Mesenchymal stem cell (in vitro differentiated cells and primary cell): ENCODE results near the gene SLC9A3.

Source experiments
- DNase-seq: peaks from one replicate; pipeline ENCODE4 v3.0.0-alpha.2; 2013
- H2AFZ ChIP-seq: one replicate; pipeline ENCODE4 v1.6.1; 2013; ENCODE audit warnings: low read depth, mild to moderate bottlenecking, control low read depth, inconsistent platforms, low read length, moderate library complexity
- H2AK5ac ChIP-seq: 2 replicates; pipeline ENCODE4 v1.6.1; 2013; ENCODE audit warnings: low read length, moderate library complexity, mild to moderate bottlenecking, inconsistent platforms; ENCODE audit not compliant: severe bottlenecking
- H2BK120ac ChIP-seq: one replicate; pipeline ENCODE4 v1.6.1; 2013; ENCODE audit warnings: low read depth, mild to moderate bottlenecking, inconsistent platforms, low read length, moderate library complexity
- H2BK12ac ChIP-seq, 2 experiments: one replicate each; pipeline ENCODE4 v1.6.1; 2013; ENCODE audit warnings: inconsistent platforms in 2 of 2, low read length in 2 of 2, mild to moderate bottlenecking in 2 of 2, moderate library complexity in 2 of 2, control low read depth in 1 of 2
- H2BK15ac ChIP-seq: one replicate; pipeline ENCODE4 v1.6.1; 2013; ENCODE audit warnings: mild to moderate bottlenecking, low read depth, inconsistent platforms; ENCODE audit not compliant: poor library complexity, severe bottlenecking
- H2BK5ac ChIP-seq: 2 replicates; pipeline ENCODE4 v1.6.1; 2013; ENCODE audit warnings: low read depth, mild to moderate bottlenecking, low read length, control low read depth, inconsistent platforms; ENCODE audit not compliant: poor library complexity, severe bottlenecking
- H3K14ac ChIP-seq, 2 experiments: one replicate each; pipeline ENCODE4 v1.6.1; 2013; ENCODE audit warnings: inconsistent platforms in 2 of 2, low read length in 2 of 2, control low read depth in 1 of 2, mild to moderate bottlenecking in 1 of 2, moderate library complexity in 1 of 2
- H3K18ac ChIP-seq, 2 experiments: one replicate each; pipeline ENCODE4 v1.6.1; 2013; ENCODE audit warnings: inconsistent platforms in 2 of 2, low read length in 2 of 2, control low read depth in 1 of 2, low read depth in 1 of 2, mild to moderate bottlenecking in 1 of 2
- H3K23ac ChIP-seq, 2 experiments: one replicate each; pipeline ENCODE4 v1.6.1; 2013; ENCODE audit warnings: inconsistent platforms in 2 of 2, low read length in 2 of 2, mild to moderate bottlenecking in 2 of 2, moderate library complexity in 2 of 2, control low read depth in 1 of 2
- H3K27ac ChIP-seq: 2 replicates; pipeline ENCODE4 v1.5.1; 2013; ENCODE audit warnings: mild to moderate bottlenecking, moderate library complexity, low read length, control low read depth, inconsistent platforms; ENCODE audit not compliant: poor library complexity, severe bottlenecking
- H3K27me3 ChIP-seq, 2 experiments: 2 replicates each; pipeline versions ENCODE4 v1.6.1 to v1.7.0; 2013; ENCODE audit warnings: low read length in 2 of 2, mild to moderate bottlenecking in 2 of 2, moderate library complexity in 2 of 2, control low read depth in 1 of 2, inconsistent platforms in 1 of 2; ENCODE audit not compliant: control insufficient read depth in 1 of 2, insufficient read depth in 1 of 2
- H3K36me3 ChIP-seq, 2 experiments: 2 replicates each; pipeline versions ENCODE4 v1.6.1 to v1.7.0; 2013; ENCODE audit warnings: low read length in 2 of 2, control low read depth in 1 of 2, inconsistent platforms in 1 of 2, low read depth in 1 of 2, mild to moderate bottlenecking in 1 of 2; ENCODE audit not compliant: insufficient read depth in 2 of 2, control insufficient read depth in 1 of 2
- H3K4ac ChIP-seq, 2 experiments: one replicate each; pipeline ENCODE4 v1.6.1; 2013; ENCODE audit warnings: inconsistent platforms in 2 of 2, low read length in 2 of 2, mild to moderate bottlenecking in 2 of 2, moderate library complexity in 2 of 2, control low read depth in 1 of 2, low read depth in 1 of 2
- H3K4me1 ChIP-seq: 2 replicates; pipeline ENCODE4 v1.6.1; 2013; ENCODE audit warnings: low read depth, low read length, control low read depth; ENCODE audit not compliant: control insufficient read depth, insufficient read depth
- H3K4me2 ChIP-seq: 2 replicates; pipeline ENCODE4 v1.6.1; 2013; ENCODE audit warnings: low read length, mild to moderate bottlenecking, inconsistent platforms; ENCODE audit not compliant: poor library complexity, severe bottlenecking
- H3K4me3 ChIP-seq, 2 experiments: 2 replicates each; pipeline versions ENCODE4 v1.5.1 to v1.7.0; 2013; ENCODE audit warnings: low read length in 2 of 2, mild to moderate bottlenecking in 2 of 2, control low read depth in 1 of 2, low read depth in 1 of 2; ENCODE audit not compliant: insufficient read depth in 1 of 2
- H3K79me1 ChIP-seq: replicated peaks from 2 replicates; pipeline ENCODE4 v1.6.1; 2013; ENCODE audit warnings: mild to moderate bottlenecking, control low read depth, low read length, inconsistent platforms; ENCODE audit not compliant: poor library complexity, severe bottlenecking
- H3K9ac ChIP-seq: 2 replicates; pipeline ENCODE4 v1.7.0; 2013; ENCODE audit warnings: mild to moderate bottlenecking, low read length, moderate library complexity
- H3K9me3 ChIP-seq: 2 replicates; pipeline ENCODE4 v1.7.0; 2013; ENCODE audit warnings: mild to moderate bottlenecking, low read length; ENCODE audit not compliant: control insufficient read depth
- H4K8ac ChIP-seq: one replicate; pipeline ENCODE4 v1.6.1; 2013; ENCODE audit warnings: inconsistent platforms, mild to moderate bottlenecking, low read length, moderate library complexity
- H4K91ac ChIP-seq: one replicate; pipeline ENCODE4 v1.6.1; 2013; ENCODE audit warnings: mild to moderate bottlenecking, low read length, inconsistent platforms
- WGBS: methylation state at CpG from one replicate; pipeline ENCODE4 v1.1.7; 2013; ENCODE audit warnings: mixed read lengths; 5-methylcytosine and 5-hydroxymethylcytosine counted together

The SLC9A3 gene

DNA sequence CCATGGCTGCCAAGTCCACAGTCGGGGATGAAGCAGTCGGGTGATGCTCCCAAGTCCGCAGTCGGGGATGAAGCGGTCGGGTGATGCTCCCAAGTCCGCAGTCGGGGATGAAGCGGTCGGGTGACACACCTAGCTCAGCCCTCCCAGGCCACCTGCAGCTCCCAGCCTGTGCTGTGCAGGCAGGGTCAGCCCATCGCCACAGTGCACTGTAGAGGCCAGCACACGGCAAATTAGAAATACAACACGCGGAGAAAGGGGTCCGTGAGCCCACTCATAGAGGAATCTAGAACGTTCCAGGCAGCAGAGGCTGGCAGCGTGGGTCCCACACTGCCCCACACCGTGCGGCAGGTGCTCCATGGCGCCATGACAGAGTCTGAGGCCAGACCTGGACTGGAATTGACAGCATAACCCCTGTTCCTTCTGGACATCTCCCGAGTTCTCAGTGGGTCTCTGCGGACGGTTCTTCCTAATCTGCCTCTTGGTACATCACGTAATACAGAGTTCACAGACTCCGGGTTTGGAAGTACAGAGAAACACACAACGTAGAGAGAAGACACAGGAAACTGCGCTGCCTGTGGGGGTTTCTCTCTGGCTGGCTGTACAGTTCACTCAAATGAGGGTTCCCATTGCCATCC lies 89.0 kb downstream of the SLC9A3 start:
- no peaks in the 10 kb centered on the region for H3K27me3 ChIP-seq
- H3K4me2 ChIP-seq, result no peak overlapping the region
- no peak overlapping the region for H2AK5ac ChIP-seq
- 95% methylated on average over 27 of the region's 27 CpGs for WGBS
- H3K4ac ChIP-seq, result no peak overlapping the region
- H3K79me1 ChIP-seq, result no peaks in the 10 kb centered on the region
- no peak for DNase-seq
- no peak overlapping the region for H3K18ac ChIP-seq
- no peak overlapping the region for H3K9ac ChIP-seq
- no peak overlapping the region for H4K91ac ChIP-seq
- no peak overlapping the region for H2BK12ac ChIP-seq
- no peak overlapping the region for H2BK5ac ChIP-seq
- no peak overlapping the region for H3K23ac ChIP-seq
- peaks cover 17% of the 10 kb centered on the region for H3K4me1 ChIP-seq
- H3K9me3 ChIP-seq, result no peaks in the 10 kb centered on the region
- no peak overlapping the region for H2AFZ ChIP-seq
- no peak overlapping the region for H3K14ac ChIP-seq
- no peak overlapping the region for H2BK120ac ChIP-seq
- H4K8ac ChIP-seq, result no peak overlapping the region
- H3K4me3 ChIP-seq, result no peak overlapping the region
- peaks cover 5 to 27% of the 10 kb centered on the region in 2 experiments for H3K36me3 ChIP-seq
- no peak overlapping the region for H3K27ac ChIP-seq
- no peak overlapping the region for H2BK15ac ChIP-seq

- H3K4me3 ChIP-seq, result no peak overlapping the region
- H3K79me1 ChIP-seq, result no peaks in the 10 kb centered on the region
- no peak overlapping the region for H2BK120ac ChIP-seq
- no peak overlapping the region for H2AFZ ChIP-seq
- H2BK5ac ChIP-seq, result no peak overlapping the region
- H3K36me3 ChIP-seq, result peaks cover 5 to 27% of the 10 kb centered on the region in 2 experiments
- no peak overlapping the region for H4K8ac ChIP-seq
- no peak overlapping the region for H2BK12ac ChIP-seq
- H3K4me1 ChIP-seq, result peaks cover 24% of the 10 kb centered on the region
- no peak overlapping the region for H3K14ac ChIP-seq
- no peak overlapping the region for H3K9ac ChIP-seq
- H3K4me2 ChIP-seq, result no peak overlapping the region
- DNase-seq, result no peak
- no peak overlapping the region for H2AK5ac ChIP-seq
- H2BK15ac ChIP-seq, result no peak overlapping the region
- no peak overlapping the region for H3K27ac ChIP-seq
- peak overlapping the region; percentile 6 for H4K91ac ChIP-seq
- H3K23ac ChIP-seq, result no peak overlapping the region
- 90% methylated on average over 25 of the region's 26 CpGs for WGBS
- no peaks in the 10 kb centered on the region for H3K9me3 ChIP-seq
- no peak overlapping the region for H3K4ac ChIP-seq
- no peaks in the 10 kb centered on the region for H3K27me3 ChIP-seq
- H3K18ac ChIP-seq, result no peak overlapping the region
Measured at GRCh38 chr5:434443-435146, 89.7 kb downstream of the SLC9A3 start.

- Histone ChIP-seq H3K4ac (no peak overlapping the region), H3K79me1 (no peaks in the 10 kb centered on the region), H3K4me1 (peaks cover 31% of the 10 kb centered on the region), H3K14ac (no peak overlapping the region), H2AK5ac (no peak overlapping the region), H4K8ac (no peak overlapping the region), H2BK5ac (no peak overlapping the region), H2BK15ac (no peak overlapping the region), H2BK120ac (no peak overlapping the region), H4K91ac (peak overlapping the region; percentile 6), H3K4me2 (no peak overlapping the region), H2AFZ (no peak overlapping the region), H3K9ac (no peak overlapping the region), H2BK12ac (no peak overlapping the region), H3K27me3 (no peaks in the 10 kb centered on the region), H3K23ac (no peak overlapping the region), H3K4me3 (no peak overlapping the region), H3K18ac (no peak overlapping the region), H3K9me3 (no peaks in the 10 kb centered on the region), H3K27ac (no peak overlapping the region), H3K36me3 (peaks cover 8 to 29% of the 10 kb centered on the region in 2 experiments)
- no peak for DNase-seq
- 89% methylated on average over 16 of the region's 16 CpGs for WGBS
Measured at GRCh38 chr5:433836-434235, 90.4 kb downstream of the SLC9A3 start.

DNA sequence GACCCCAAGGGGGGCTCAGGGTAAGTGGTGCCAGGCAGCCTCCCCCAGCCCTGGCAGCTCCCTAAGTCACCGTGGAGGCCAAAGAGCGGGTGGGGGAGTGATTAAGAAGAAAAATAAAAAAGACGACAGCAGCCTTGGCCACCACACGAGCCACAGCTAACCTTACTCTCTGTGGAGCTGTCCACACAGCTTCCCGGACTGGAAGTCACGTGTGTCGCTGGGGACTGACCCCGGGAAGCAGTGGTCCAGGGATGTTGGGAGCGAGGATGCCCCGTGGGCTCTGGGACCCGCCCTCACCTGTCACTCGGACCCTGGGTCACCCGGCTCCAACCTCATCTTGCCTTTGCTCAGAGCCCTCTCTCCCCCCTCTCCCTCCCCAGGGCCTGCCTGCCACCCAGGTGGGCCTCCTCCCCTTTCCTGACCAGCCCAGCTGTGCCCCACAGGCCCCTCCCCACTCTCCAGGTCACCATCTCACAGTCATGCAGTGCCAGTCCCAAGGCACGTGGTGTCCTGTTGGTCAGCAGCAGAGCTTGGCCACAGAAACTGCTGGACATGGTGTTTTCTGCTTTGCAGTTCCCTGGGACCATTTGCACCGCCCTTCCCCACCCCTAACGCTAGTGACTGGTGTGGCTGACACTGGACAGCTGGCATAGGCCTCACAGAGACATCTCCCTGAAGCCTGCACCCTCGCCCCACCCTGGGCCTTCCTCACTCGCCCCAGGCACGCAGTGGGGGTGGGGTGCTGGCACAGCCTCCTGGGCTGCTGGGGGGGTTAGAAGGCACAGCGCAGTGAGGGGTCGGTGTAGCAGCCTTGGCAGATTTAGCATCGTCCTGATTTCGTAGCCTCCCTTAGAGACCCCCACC lies 91.1 kb downstream of the SLC9A3 start:
- no peak for DNase-seq
- Histone ChIP-seq H3K18ac (no peak overlapping the region), H3K23ac (no peak overlapping the region), H2AK5ac (no peak overlapping the region), H3K4ac (no peak overlapping the region), H3K27me3 (no peaks in the 10 kb centered on the region), H4K91ac (no peak overlapping the region), H4K8ac (no peak overlapping the region), H2BK12ac (no peak overlapping the region), H3K14ac (no peak overlapping the region), H2BK15ac (no peak overlapping the region), H3K4me1 (peaks cover 34% of the 10 kb centered on the region), H2BK120ac (no peak overlapping the region), H3K27ac (no peak overlapping the region), H3K9ac (no peak overlapping the region), H3K79me1 (no peaks in the 10 kb centered on the region), H2BK5ac (no peak overlapping the region), H3K36me3 (peaks cover 9 to 36% of the 10 kb centered on the region in 2 experiments), H3K9me3 (no peaks in the 10 kb centered on the region), H3K4me3 (no peak overlapping the region), H3K4me2 (no peak overlapping the region), H2AFZ (no peak overlapping the region)
- WGBS, result 86% methylated on average over 23 of the region's 23 CpGs
